ENCODE results near the gene PDZD8.

The PDZD8 gene

DNA sequence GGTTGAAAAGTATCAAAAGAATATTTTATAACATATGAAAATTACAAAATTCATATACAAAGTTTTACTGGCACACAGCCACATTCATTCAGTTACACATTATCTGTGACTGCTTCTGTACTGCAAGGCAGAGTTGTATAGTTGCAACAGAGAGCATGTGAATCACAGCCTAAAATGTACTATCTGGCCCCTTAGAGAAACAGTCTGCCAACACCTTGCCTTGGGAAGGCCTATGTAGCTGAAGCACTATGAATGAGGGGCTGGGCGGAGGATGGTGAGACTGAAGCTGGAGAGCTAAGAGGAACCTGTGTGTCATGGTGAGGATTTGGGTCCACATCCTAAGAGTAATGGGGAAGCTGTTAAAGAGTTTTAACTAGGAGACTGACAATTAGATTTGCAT, 35.7 kb downstream of the PDZD8 start:
- DNase-seq (ENCODE audit: insufficient read length, low spot score) (no peak), FAIRE-seq (no peak)
- TF ChIP-seq PAX5 (IDR thresholded peaks at IDR 0.05; ENCODE audit: insufficient read depth, low read length, severe bottlenecking) (no peak), TAF1 (IDR thresholded peaks at IDR 0.05; ENCODE audit: low read depth, low read length) (no peak), POU2F2 (IDR thresholded peaks at IDR 0.05; ENCODE audit: low read depth, low read length) (no peak), POLR2AphosphoS5 (IDR thresholded peaks at IDR 0.05; ENCODE audit: low read depth, low read length) (no peak), SPI1 (IDR thresholded peaks at IDR 0.05; ENCODE audit: low read depth, low read length) (no peak), POLR2A (IDR thresholded peaks at IDR 0.05; ENCODE audit: low read depth, low read length) (no peak)

- TF ChIP-seq PAX5 (IDR thresholded peaks at IDR 0.05; ENCODE audit: insufficient read depth, low read length, severe bottlenecking) (no peak), POU2F2 (IDR thresholded peaks at IDR 0.05; ENCODE audit: low read depth, low read length) (no peak), TAF1 (IDR thresholded peaks at IDR 0.05; ENCODE audit: low read depth, low read length) (no peak), SPI1 (IDR thresholded peaks at IDR 0.05; ENCODE audit: low read depth, low read length) (no peak), POLR2A (IDR thresholded peaks at IDR 0.05; ENCODE audit: low read depth, low read length) (no peak), POLR2AphosphoS5 (IDR thresholded peaks at IDR 0.05; ENCODE audit: low read depth, low read length) (no peak)
- FAIRE-seq (no peak), DNase-seq (ENCODE audit: insufficient read length, low spot score) (no peak)
These were observed 40.3 kb downstream of the PDZD8 start for GRCh38 chr10:117334926-117335325.

- TF ChIP-seq POU2F2 (IDR thresholded peaks at IDR 0.05; ENCODE audit: low read depth, low read length) (no peak), TAF1 (IDR thresholded peaks at IDR 0.05; ENCODE audit: low read depth, low read length) (no peak), PAX5 (IDR thresholded peaks at IDR 0.05; ENCODE audit: insufficient read depth, low read length, severe bottlenecking) (no peak), SPI1 (IDR thresholded peaks at IDR 0.05; ENCODE audit: low read depth, low read length) (no peak), POLR2AphosphoS5 (IDR thresholded peaks at IDR 0.05; ENCODE audit: low read depth, low read length) (no peak)
- FAIRE-seq = no peak
These were observed 41.2 kb downstream of the PDZD8 start for GRCh38 chr10:117334066-117334465.

GRCh38 chr10:117327262-117327661, 48.0 kb downstream of the PDZD8 start:
- no peak for FAIRE-seq

More at GRCh38 chr10:117334066-117334465, 41.2 kb downstream of the PDZD8 start:
- DNase-seq (ENCODE audit: insufficient read length, low spot score) = no peak

GRCh38 chr10:117324367-117324766, 50.9 kb downstream of the PDZD8 start:
- DNase-seq (ENCODE audit: insufficient read length, low spot score) (no peak), FAIRE-seq (no peak)
- TF ChIP-seq TAF1 (IDR thresholded peaks at IDR 0.05; ENCODE audit: low read depth, low read length) (no peak), POLR2AphosphoS5 (IDR thresholded peaks at IDR 0.05; ENCODE audit: low read depth, low read length) (no peak), POLR2A (IDR thresholded peaks at IDR 0.05; ENCODE audit: low read depth, low read length) (no peak), POU2F2 (IDR thresholded peaks at IDR 0.05; ENCODE audit: low read depth, low read length) (no peak), PAX5 (IDR thresholded peaks at IDR 0.05; ENCODE audit: insufficient read depth, low read length, severe bottlenecking) (no peak), SPI1 (IDR thresholded peaks at IDR 0.05; ENCODE audit: low read depth, low read length) (no peak)

More at GRCh38 chr10:117327262-117327661, 48.0 kb downstream of the PDZD8 start:
- TF ChIP-seq TAF1 (IDR thresholded peaks at IDR 0.05; ENCODE audit: low read depth, low read length) = no peak
- TF ChIP-seq SPI1 (IDR thresholded peaks at IDR 0.05; ENCODE audit: low read depth, low read length) = no peak
- TF ChIP-seq POU2F2 (IDR thresholded peaks at IDR 0.05; ENCODE audit: low read depth, low read length) = no peak
- no peak for TF ChIP-seq PAX5 (IDR thresholded peaks at IDR 0.05; ENCODE audit: insufficient read depth, low read length, severe bottlenecking)
- DNase-seq (ENCODE audit: insufficient read length, low spot score) = no peak

- DNase-seq (ENCODE audit: insufficient read length, low spot score) = no peak
- no peak for FAIRE-seq
- TF ChIP-seq TAF1 (IDR thresholded peaks at IDR 0.05; ENCODE audit: low read depth, low read length) = no peak
- no peak for TF ChIP-seq POLR2A (IDR thresholded peaks at IDR 0.05; ENCODE audit: low read depth, low read length)
- TF ChIP-seq SPI1 (IDR thresholded peaks at IDR 0.05; ENCODE audit: low read depth, low read length) = no peak
These were observed 53.0 kb downstream of the PDZD8 start for GRCh38 chr10:117322260-117322659.

DNA sequence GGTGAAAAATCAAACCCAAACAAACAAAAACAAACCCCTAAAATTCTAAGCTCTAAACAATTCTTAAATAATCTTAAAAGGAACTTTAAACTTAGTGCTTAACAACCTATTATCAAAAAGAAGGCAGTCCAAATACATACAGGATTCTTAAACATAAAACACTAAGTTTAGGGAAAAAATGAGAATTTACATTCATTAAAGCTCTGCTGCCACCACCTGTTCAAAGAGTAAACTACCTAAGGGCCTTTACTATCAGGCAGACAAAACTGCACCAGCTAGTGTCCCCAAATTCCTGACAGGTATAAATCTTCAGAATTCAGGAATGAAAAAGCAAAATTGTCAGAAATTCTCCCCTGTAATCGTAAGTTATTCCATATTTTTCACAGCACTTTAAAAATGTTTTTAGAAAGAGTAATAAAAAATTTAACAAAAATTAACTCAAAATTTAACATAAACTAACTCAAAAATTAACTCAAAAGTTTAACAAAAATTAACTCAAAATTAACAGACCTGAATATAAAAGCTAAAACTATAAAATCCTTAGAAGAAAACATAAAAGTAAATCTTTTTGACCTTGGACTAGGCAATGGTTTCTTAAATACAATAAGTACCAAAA, 55.1 kb downstream of the PDZD8 start:
- DNase-seq (ENCODE audit: insufficient read length, low spot score) (peak; percentile 3), FAIRE-seq (no peak)
- TF ChIP-seq POU2F2 (IDR thresholded peaks at IDR 0.05; ENCODE audit: low read depth, low read length) (no peak), PAX5 (IDR thresholded peaks at IDR 0.05; ENCODE audit: insufficient read depth, low read length, severe bottlenecking) (no peak), SPI1 (IDR thresholded peaks at IDR 0.05; ENCODE audit: low read depth, low read length) (no peak), POLR2A (IDR thresholded peaks at IDR 0.05; ENCODE audit: low read depth, low read length) (no peak), POLR2AphosphoS5 (IDR thresholded peaks at IDR 0.05; ENCODE audit: low read depth, low read length) (no peak), TAF1 (IDR thresholded peaks at IDR 0.05; ENCODE audit: low read depth, low read length) (no peak)

- no peak for TF ChIP-seq SPI1 (IDR thresholded peaks at IDR 0.05; ENCODE audit: low read depth, low read length)
- no peak for TF ChIP-seq PAX5 (IDR thresholded peaks at IDR 0.05; ENCODE audit: insufficient read depth, low read length, severe bottlenecking)
- TF ChIP-seq TAF1 (IDR thresholded peaks at IDR 0.05; ENCODE audit: low read depth, low read length) = no peak
- FAIRE-seq (no peak), DNase-seq (ENCODE audit: insufficient read length, low spot score) (no peak)
These were observed 56.3 kb downstream of the PDZD8 start for GRCh38 chr10:117318909-117319308.

DNA sequence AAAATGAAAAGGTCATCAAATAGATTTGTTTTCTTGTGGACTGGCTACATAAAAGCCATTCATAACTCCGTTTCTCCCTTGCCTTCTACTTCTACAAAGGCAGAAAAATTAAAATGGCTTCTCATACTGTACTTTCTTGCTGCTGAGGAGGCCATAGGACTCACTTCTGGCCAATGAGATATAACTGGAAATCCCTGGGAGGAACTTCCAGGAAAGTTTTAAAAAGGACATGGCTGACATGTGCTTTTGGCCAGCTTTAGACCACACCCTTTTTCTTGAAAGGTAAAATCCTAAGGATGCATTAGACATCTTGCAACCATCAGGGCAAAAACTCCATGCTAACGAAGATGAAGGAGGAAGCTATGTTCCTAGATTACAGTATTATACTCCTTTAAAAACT, 58.5 kb downstream of the PDZD8 start:
- DNase-seq (ENCODE audit: insufficient read length, low spot score) (no peak), FAIRE-seq (no peak)
- TF ChIP-seq POLR2AphosphoS5 (IDR thresholded peaks at IDR 0.05; ENCODE audit: low read depth, low read length) (no peak), POLR2A (IDR thresholded peaks at IDR 0.05; ENCODE audit: low read depth, low read length) (no peak), POU2F2 (IDR thresholded peaks at IDR 0.05; ENCODE audit: low read depth, low read length) (no peak), SPI1 (IDR thresholded peaks at IDR 0.05; ENCODE audit: low read depth, low read length) (no peak), PAX5 (IDR thresholded peaks at IDR 0.05; ENCODE audit: insufficient read depth, low read length, severe bottlenecking) (no peak), TAF1 (IDR thresholded peaks at IDR 0.05; ENCODE audit: low read depth, low read length) (no peak)

- DNase-seq (ENCODE audit: insufficient read length, low spot score) (no peak), FAIRE-seq (no peak)
- no peak for TF ChIP-seq TAF1 (IDR thresholded peaks at IDR 0.05; ENCODE audit: low read depth, low read length)
- no peak for TF ChIP-seq POU2F2 (IDR thresholded peaks at IDR 0.05; ENCODE audit: low read depth, low read length)
- TF ChIP-seq SPI1 (IDR thresholded peaks at IDR 0.05; ENCODE audit: low read depth, low read length) = no peak
- TF ChIP-seq POLR2AphosphoS5 (IDR thresholded peaks at IDR 0.05; ENCODE audit: low read depth, low read length) = no peak
These were observed 61.6 kb downstream of the PDZD8 start for GRCh38 chr10:117313641-117314040.

Data from GM12891 (cell line).